Hematopoietic multipotent progenitor cell (in vitro differentiated cells): ENCODE measurements around the gene MRPL41. TPM values are rescaled to one million over a fixed set of nuclear protein-coding genes. Genes with fewer than 3 reads are reported as not detected.
A peak's percentile ranks its signal among the peaks of the same experiment; 100 is the strongest.
"Not testable (repeated sequence)": the region's sequence is repeated elsewhere in the genome, so short reads cannot be mapped to it uniquely, and the experiment has no call there.

Experiments
- DNase-seq, 3 donors: peaks; one replicate each; pipeline ENCODE4 v3.0.0-alpha.2; 2011 to 2015; ENCODE audit warnings: low read depth in 2 of 3, low spot score in 2 of 3
- total RNA-seq: library from RNA; depleted of rRNA; stranded (reverse); fragments of >200 nt; gene quantifications from one replicate; pipeline ENCODE4 v1.2.3, GENCODE V29; 2012

MRPL41 gene
- 18.3 TPM for total RNA-seq

DNA sequence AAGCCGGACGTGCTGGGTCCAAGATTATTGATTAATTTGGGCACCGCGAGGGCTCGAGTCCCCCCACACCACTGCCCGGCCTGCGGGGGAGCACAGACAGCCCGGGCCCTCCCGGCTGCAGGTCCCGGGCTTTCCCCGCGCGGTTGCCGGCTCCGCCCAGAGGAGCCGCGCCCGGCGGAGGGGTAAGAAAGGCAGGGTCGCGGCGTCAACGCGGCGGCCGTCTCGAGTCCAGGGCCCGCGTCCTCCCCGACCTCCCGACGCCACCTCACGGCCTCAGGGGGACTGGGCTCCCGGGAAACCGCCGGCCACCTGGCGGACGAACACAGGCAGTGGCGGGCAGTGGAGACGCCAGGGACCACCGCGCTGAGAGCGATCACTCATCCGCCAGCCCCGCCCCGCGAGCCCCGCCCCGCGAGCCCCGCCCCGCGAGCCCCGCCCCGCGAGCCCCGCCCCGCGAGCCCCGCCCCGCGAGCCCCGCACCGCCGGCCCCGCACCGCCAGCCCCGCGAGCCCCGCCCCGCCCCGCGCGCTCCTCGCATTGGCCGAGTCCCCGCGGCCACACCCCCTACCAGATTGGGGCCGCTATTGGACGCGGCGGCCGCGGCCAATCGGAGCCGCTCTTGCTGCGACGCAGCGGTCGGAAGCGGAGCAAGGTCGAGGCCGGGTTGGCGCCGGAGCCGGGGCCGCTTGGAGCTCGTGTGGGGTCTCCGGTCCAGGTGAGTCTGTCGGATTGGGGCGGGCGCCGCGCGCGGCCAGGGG lies at the start of gene MRPL41:
Gene MRPL41, plus strand, starts transcription at position 616 of the 758 bp plus-strand sequence. CDS start 203 bp downstream, outside the sequence.
- peak; percentile 77 to 90 (median 89) for DNase-seq

DNA sequence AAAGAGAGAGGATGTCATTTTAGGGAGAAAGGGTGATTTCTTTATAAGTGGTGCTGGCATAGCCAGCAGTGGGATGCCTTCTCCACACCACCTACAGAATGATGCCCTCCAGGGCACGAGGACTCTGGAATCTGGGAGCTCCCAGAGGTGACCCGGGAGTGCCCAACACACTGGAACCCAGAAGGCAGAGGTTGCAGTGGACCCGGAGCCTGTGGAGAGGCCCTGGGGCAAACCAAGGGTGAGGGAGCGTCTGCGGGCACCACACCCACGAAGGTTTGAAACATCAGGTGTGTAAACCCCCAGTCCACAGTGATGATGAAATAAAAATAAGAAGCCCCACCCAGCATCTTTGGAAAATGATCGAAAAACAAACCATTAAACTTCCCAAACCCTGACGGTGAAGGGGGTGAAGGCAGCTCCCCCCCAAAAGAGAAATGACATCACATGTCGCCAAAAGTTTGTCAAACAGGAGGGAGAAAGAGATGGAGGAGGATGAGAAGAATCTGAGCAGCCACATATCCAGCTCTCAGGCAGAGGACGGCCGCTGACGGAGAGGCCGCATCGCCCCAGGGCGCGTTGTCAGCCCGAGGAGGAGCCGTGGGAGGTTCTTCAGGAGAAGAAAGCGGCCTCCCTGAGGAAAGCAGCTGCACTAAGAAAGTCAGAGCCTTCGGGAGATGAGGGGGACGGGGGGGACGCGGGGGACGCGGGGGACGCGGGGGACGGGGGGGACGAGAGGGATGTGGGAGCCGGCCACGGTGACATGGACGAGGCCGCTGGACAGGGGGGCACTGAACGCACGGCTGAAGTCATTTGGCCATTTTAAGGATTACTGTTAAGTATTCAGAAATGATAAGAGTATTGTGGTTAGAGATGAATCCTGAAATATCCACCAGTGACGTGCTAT lies 49.4 kb upstream of the MRPL41 start:
- no peak for DNase-seq

DNA sequence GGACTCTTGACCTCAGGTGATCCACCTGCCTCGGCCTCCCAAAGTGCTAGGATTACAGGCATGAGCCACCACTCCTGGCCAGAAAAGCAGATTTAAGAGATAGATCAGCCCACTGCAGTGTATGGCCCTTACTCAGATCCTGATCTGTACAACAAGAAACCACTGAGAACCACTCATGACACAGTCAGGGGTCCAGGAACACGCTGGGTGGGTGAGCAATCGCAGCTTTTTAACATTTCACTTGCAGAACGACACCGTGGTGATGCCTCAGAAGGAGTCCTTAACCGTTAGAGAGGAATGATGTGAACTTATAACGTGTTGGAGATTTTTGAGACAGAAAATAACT lies 47.3 kb upstream of the MRPL41 start:
- DNase-seq = no peak

- DNase-seq = no peak
Observed at GRCh38 chr9:137505421-137506140, 46.1 kb upstream of the MRPL41 start.

GRCh38 chr9:137506274-137506673 lies 45.4 kb upstream of the MRPL41 start:
- no peak for DNase-seq

DNA sequence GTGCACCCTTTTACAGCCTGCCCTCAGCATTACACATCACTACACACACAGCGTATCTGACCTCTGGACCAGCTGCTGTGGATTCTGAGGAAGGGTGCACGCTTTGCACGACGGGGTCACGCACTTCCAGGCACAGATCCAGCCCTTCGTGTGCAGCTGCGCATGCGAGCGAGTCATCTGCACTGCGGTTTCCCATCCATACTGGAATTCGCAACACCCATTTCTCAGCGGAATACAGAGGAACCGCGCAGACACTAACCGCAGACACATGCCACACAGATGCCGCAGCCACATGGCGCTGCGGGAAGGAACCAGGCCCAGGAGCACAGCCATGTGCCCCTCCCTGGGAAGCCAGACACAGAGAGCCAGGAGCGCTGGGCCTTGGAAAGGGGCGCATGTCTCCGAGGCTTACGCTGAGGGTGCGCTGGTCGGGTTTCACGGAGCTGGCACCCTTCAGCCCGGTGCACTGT lies 44.9 kb upstream of the MRPL41 start:
- no peak for DNase-seq

DNA sequence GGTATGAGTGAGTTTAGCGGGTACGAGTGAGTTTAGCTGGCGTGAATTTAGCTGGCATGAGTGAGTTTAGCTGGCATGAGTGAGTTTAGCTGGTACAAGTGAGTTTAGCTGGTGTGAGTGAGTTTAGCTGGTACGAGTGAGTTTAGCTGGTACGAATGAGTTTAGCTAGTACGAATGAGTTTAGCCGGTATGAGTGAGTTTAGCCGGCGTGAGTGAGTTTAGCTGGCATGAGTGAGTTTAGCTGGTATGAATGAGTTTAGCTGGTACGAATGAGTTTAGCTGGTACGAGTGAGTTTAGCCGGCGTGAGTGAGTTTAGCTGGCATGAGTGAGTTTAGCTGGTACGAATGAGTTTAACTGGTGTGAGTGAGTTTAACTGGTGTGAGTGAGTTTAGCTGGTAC lies 42.5 kb upstream of the MRPL41 start:
- no peak for DNase-seq

- DNase-seq = not testable (repeated sequence)
Observed at GRCh38 chr9:137511126-137511525, 40.6 kb upstream of the MRPL41 start.

GRCh38 chr9:137511758-137512463 lies 39.8 kb upstream of the MRPL41 start:
- no peak for DNase-seq

DNA sequence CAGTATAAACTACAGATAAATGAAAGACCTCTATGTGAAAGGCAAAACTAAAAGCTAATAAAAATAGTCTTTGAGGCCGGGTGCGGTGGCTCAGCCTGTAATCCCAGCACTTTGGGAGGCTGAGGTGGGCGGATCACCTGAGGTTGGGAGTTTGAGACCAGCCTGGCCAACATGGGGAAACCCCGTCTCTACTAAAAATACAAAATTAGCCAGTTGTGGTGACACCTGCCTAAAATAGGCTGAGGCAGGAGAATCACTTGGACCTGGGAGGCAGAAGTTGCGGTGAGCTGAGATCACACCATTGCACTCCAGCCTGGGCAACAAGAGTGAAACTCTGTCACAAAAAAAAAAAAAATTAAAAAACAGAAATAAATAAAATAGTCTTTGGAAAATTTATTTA lies 38.5 kb upstream of the MRPL41 start:
- not testable (repeated sequence) for DNase-seq

DNA sequence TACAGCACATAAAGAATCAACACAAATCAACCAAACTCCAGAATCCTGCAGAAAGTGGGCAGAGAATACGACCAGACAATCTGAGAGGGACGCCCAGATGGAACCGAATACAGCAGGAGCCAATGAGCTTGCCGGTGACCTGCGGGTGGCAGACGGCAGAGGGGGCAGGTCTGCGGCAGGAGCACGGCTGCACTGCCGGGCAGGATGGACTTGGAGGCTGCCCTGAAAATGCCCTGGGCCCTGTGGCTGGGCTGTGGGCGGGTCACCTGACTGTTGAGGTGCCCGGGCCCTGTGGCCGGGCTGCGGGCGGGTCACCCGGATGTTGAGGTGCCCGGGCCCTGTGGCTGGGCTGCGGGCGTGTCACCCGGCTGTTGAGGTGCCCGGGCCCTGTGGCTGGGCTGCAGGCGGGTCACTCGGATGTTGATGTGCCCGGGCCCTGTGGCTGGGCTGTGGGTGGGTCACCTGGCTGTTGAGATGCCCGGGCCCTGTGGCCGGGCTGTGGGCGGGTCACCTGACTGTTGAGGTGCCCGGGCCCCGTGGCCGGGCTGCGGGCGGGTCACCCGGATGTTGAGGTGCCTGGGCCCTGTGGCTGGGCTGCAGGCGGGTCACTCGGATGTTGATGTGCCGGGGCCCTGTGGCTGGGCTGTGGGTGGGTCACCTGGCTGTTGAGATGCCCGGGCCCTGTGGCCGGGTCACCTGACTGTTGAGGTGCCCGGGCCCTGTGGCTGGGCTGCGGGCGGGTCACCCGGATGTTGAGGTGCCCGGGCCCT lies 37.7 kb upstream of the MRPL41 start:
- not testable (repeated sequence) for DNase-seq

GRCh38 chr9:137514691-137515337 lies 36.9 kb upstream of the MRPL41 start:
- no peak for DNase-seq

DNA sequence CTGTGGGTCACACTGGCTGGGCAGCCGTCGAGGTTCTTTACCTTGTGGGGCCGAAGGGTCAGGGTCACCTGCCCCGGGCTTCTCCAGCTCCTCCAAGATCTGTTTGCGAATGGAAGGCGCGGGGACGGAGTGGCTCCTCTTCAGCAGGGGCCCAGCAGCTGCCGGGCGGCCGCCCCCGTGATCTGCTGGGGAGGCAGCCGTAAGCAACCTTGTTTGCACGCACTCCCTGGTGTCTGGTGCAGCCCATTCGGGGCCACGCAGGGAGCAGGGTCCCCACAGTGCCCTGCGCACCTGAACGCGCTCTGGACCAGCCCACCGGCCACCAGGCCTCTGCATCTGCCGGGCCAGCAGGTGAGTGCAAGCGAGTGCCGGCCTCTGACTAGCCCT lies 36.3 kb upstream of the MRPL41 start:
- no peak for DNase-seq

DNA sequence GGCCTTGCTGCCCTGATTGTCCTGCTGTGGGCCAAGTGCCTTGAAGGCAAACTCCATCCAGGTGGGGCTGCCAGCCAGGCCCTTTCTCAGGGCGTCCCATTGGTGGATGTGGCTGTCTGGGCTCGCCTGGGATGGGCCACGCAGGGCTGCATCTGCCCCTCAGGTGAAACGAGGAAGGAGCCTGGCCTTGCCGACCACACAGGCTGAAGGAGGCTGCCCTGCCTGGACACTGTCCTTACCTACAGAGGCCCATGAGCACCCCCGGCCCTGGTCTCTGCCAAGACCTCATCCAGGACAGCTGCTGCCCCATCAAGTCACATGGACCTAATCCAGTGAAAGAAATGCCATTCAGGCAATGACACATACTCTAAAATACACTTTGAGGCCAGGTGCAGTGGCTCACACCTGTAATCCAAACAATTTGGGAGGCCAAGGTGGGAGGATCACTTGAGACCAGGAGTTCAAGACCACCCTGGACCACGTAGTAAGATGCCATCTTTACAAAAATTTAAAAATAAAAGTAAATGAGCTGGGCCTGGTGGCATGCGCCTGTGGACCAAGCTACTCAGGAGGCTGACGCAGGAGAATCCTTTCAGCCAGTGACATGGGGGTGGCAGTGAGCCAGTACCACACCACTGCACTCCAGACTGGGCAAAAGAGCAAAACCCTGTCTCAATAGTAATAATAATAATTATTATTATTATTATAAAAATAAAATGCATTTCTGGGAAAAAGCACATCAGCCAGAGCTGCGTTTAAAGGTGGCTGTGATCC lies 35.3 kb upstream of the MRPL41 start:
- DNase-seq = no peak

DNA sequence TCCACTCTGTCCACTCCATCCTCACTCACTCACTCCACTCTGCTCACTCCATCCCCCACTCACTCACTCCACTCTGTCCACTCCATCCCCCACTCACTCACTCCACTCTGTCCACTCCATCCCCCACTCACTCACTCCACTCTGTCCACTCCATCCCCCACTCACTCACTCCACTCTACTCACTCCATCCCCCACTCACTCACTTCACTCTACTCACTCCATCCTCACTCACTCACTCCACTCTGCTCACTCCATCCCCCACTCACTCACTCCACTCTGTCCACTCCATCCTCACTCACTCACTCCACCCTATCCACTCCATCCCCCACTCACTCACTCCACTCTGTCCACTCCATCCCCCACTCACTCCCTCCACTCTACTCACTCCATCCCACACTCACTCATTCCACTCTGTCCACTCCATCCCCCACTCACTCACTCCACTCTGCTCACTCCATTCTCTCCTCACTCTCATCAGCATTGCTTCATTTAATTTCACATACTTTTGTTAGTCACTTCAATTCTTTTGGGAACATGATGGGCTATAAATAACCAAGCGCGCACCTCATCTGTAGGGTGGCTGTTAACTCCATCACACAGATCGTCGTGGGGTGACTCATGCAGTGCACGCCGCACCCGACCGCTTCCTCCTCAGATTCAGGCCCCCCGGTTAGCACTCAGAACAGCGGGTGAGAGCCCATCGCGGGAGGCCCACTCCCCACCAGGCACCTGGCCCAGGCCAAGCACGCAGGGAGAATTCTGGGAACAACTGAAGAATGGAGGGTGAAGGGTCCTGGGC lies 32.8 kb upstream of the MRPL41 start:
- DNase-seq = not testable (repeated sequence)

DNA sequence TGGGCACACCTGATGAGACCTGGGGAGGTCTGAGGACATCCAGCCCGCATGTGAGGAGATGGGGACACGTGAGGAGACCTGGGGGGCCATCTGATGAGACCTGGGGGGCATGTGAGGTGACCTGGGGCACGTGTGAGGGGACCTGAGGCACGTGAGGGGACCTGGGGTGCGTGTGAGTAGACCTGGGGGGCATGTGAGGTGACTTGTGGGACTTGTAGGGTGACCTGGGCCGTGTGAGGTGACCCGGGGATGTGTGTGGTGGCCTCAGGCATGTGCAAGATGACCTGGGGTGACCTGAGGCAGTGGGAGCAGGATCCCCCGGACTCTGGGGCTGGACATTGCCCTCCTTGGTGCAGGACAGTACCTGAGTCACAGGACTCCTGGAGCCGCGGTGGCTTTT lies 32.1 kb upstream of the MRPL41 start:
- DNase-seq = no peak

GRCh38 chr9:137520614-137521404 lies 30.9 kb upstream of the MRPL41 start:
- no peak for DNase-seq
